GM11168 (cell line): ENCODE measurements around the gene GMDS.

ENCODE experiments used
- in situ Hi-C: fragments of 300-500 bp; cut with MboI; formaldehyde crosslinking; loops from one replicate; pipeline ENCODE4 v1.12.0; 2022; ENCODE audit warnings: low sequenced_read_pairs; ENCODE audit not compliant: unreplicated experiment

The GMDS gene

GRCh38 chr6:1598433-1598832 lies 647.0 kb downstream of the GMDS start:
- in situ Hi-C loops = loop anchor here (10.0 to 25.0 kb wide), 2 partner anchors 764 to 1036 kb away; no protein-coding TSS in a partner anchor

- in situ Hi-C loops = loop anchor here (10.0 to 25.0 kb wide), 2 partner anchors 764 to 1037 kb away; no protein-coding TSS in a partner anchor
These were observed 647.5 kb downstream of the GMDS start for GRCh38 chr6:1597924-1598323.

DNA sequence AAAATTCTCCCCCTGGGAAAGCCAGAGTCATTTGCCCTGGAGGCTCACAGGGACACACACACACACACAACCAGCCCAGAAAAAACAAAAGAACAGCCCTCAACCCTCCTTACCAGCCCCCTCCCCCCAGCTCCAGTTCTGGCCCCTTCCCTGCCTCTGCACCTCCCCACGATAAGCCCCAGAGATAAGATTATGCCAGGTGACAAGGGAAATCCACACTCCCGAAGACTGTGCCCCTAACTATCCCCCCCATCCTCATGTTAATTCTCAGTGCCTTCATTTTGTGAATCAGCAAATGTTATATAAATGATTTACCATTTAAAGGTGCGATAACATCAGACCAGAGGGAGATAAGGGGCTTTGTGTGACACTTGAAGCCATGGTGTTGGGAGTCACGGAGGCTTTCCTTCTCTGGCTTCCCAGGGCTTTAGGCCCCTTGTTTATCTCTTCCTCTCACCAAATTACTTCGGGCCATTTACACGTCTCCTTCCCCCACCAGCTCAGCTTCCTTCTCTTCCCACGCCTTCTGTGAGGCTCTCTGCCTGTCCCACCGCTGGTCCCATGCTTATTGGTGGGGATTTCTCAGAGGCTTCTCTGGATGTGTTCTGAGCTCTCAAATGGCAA lies 648.2 kb downstream of the GMDS start:
- in situ Hi-C loops = loop anchor here (10.0 to 25.0 kb wide), 2 partner anchors 765 to 1038 kb away; no protein-coding TSS in a partner anchor

DNA sequence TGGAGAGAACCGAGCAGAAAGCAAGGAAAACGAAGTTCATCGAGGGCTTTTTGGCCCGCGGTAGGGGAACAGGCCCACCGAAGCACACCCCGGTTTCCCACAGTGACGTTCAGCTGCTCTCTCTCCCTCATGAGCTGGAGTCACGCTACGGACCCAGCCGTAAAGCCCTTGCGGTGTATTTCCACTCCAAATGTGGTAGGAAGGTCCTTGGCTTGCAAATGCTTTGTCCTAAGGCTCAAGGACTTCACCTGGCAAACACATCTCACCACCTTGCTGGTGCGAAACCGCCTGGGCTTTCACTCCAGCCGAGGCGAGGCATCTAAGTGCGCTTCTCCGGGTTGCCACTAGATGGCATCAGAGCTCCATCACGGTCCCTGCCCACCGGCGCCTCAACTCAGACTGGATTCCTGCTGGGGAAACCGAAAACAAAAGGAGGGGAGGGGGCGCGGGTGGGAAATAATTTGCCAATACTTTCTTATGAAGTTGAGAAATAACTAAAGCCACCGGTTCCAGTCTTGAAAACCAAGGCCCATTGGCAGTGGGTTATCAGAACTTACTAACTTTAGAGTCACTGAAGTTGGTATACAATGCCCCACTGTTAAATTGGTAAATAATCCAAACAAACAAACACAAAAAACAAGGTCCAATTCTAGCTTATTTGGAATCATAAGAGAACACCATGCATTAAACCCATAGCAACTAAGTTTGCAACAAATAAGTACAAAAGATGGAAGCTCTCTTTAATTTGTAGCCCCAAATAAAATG lies 649.1 kb downstream of the GMDS start:
- in situ Hi-C loops = loop anchor here (10.0 to 25.0 kb wide), 2 partner anchors 766 to 1039 kb away; no protein-coding TSS in a partner anchor

DNA sequence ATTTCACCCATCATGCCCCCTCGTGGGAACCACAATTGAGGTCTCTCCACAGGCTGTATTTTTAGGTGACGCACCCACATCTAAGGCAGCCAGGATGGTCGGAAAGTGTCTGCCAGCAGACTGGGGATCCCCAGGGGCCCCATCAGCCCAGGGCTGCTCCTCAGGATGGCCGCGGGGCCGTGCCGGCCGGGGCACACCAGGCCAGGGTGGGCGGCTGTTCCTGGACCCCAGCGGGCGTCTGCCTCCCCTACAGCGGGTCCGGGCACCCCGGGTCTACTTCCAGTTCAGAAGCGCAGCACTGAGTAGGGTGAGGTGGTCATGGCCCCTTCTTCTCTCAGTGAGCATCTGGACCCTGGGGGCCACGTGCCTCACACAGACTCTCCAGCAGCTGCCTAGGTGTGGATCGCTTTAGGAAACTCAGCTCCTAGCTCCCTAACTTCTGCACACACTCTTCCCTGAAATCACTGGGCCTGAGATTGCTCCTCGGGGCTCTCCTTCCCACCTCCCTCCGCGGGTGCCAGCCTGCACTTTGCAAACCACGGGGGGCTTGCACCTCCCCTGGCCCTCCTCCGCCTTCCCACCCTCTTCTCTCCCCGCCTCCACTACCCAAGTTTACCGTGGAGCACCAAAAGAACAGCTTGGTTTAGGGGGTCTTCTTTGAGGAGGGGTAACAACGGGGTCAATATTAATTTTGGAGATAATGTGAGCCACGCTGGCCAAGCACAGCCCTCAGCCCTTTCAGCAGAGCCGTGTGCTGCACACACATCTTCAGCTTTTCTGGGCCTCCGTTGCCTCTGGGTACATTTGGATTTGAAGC lies 649.9 kb downstream of the GMDS start:
- in situ Hi-C loops = loop anchor here (10.0 to 25.0 kb wide), 2 partner anchors 767 to 1039 kb away; no protein-coding TSS in a partner anchor

GRCh38 chr6:1594445-1595200 lies 650.8 kb downstream of the GMDS start:
- in situ Hi-C loops = loop anchor here (10.0 to 25.0 kb wide), 2 partner anchors 768 to 1040 kb away; no protein-coding TSS in a partner anchor

- in situ Hi-C loops = loop anchor here (10.0 to 25.0 kb wide), 2 partner anchors 768 to 1041 kb away; no protein-coding TSS in a partner anchor
These were observed 651.5 kb downstream of the GMDS start for GRCh38 chr6:1593958-1594314.

- in situ Hi-C loops = loop anchor here (10.0 to 25.0 kb wide), 2 partner anchors 769 to 1041 kb away; no protein-coding TSS in a partner anchor
These were observed 652.0 kb downstream of the GMDS start for GRCh38 chr6:1593286-1593957.

DNA sequence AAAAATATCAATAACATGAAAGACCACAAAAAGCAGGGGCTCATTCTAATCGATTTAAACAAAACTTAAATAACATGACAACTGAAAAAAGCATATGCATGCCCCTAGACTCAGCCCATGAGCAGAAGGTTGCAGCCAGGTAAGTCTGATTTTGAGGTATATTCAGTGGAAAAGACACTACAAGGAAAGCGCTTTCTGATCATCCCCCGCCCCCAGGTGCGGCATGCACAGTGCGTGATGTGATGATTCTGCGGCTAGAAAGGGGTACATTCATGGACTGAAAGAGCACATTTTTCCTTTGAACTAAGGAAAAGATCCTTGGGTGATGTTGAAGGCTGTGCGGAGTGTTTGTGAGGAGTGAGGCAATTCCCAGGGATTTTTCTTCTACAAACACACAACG lies 652.6 kb downstream of the GMDS start:
- in situ Hi-C loops = loop anchor here (10.0 to 25.0 kb wide), 2 partner anchors 769 to 1042 kb away; no protein-coding TSS in a partner anchor

DNA sequence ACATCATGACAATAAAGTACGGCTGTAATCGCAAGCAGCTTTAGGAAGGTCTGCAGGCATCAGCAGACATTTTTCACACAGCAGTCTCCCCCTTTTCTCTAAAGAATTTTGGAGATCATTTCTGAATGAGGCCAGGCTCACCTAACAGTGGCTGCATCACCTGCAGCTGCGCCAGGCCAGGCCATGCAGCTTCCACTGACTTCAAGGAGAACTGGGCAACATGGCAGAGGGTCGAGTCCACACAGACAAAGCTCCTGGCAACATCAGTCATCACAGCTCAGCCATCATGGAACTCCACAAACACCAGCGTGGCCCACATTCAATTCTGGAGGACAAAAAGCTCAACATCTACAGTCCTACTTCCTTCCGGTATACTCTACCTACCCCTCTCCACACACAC lies 653.5 kb downstream of the GMDS start:
- in situ Hi-C loops = loop anchor here (10.0 to 25.0 kb wide), 2 partner anchors 770 to 1043 kb away; no protein-coding TSS in a partner anchor

DNA sequence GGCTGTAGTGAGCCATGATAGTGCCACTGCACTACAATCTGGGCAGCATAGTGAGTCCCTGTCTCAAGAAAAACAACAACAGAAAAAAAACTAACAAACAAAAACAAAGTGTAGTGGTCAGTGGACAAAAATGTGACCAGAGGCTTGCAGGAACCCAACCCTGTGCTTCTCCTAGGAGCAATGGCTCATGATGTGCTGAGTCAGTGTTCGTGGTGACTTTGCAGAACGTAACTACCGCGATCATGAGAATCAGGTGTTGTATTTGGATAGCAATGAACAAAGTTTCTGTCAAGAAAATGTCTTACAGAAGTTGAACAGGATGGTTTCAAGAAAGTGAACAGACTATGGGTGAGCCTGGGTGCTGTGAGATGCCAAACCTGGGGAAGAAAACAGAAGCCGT lies 654.2 kb downstream of the GMDS start:
- in situ Hi-C loops = loop anchor here (10.0 to 25.0 kb wide), 2 partner anchors 771 to 1044 kb away; no protein-coding TSS in a partner anchor

DNA sequence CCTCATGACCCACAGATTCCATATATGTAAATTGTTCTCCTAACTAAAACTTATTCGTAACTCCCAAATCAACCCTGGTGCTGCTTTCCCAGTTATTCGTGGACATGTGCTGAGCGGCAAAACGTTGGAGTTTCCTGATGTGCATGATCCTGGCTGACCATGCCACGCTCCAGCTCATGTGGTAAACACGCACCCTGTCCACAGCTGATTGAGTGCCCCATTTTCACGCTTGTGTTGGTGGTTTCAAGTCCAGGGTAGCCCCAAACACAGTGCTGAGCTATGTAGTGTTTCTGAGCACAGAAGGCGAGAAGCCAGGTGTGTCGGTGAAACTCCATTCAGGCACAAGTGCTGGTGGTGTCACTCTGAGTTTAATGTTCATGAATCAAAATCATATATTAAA lies 654.8 kb downstream of the GMDS start:
- in situ Hi-C loops = loop anchor here (10.0 to 25.0 kb wide), 2 partner anchors 772 to 1044 kb away; no protein-coding TSS in a partner anchor

DNA sequence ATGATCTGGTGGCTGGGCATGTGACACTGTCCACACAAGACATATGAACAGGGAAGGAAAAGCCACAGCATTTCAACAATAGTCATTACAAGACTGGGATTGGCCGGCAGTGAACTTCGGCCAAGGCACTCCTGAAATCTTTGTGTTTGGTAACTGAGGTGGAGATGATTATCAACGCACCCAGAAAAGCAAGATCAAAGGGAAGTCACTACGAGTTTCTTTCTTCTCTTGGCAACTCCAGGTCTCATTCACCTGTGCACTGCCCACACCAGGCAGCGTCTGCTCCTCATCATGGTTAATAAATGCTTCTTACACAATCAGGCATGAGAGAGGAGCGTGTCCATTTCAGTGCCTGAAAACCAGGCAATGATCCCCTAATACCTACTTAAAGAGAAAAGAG lies 656.2 kb downstream of the GMDS start:
- in situ Hi-C loops = loop anchor here (25.0 kb wide), 1 partner anchor 773 kb away; no protein-coding TSS in a partner anchor

DNA sequence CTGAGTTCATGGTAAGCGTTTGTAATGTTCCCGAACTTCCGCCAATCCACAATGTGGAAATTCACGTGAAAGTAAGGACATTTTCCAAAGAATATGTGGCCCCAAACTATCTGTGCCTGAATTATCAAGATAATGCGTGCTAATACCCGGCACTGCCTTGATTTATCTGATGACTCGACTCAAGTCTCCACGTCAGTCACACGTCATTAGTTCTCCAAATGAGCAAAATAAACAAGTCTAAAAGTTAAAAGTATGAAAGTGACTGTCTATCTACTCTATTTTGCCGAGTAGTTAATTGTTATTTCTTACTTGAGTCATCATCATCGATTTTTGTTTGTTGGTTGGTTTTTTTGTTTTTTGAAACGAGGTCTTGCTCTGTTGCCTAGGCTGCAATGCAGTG lies 657.4 kb downstream of the GMDS start:
- in situ Hi-C loops = loop anchor here (25.0 kb wide), 1 partner anchor 774 kb away; no protein-coding TSS in a partner anchor

DNA sequence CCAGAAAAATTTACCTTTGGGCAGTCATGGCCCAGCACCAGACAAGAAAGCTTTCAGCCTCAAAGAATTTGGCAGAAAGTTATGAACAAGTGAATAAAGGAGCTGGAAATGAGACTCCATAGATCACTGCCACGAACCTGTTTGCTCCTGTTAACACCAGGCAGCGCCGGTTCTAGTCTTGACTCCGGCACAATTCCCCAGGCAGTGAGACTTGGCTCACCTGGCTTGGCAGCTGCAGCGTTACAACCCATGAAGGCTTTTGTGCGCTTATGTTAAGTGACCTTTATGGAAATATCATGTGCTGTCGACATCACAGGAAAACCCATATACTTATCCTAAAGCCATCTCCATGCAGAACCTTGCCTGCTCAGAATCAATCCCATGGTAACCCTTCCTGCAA lies 657.9 kb downstream of the GMDS start:
- in situ Hi-C loops = loop anchor here (25.0 kb wide), 1 partner anchor 775 kb away; no protein-coding TSS in a partner anchor

GRCh38 chr6:1586861-1587450 lies 658.4 kb downstream of the GMDS start:
- in situ Hi-C loops = loop anchor here (25.0 kb wide), 1 partner anchor 775 kb away; no protein-coding TSS in a partner anchor

- in situ Hi-C loops = loop anchor here (25.0 kb wide), 1 partner anchor 776 kb away; no protein-coding TSS in a partner anchor
These were observed 659.1 kb downstream of the GMDS start for GRCh38 chr6:1586256-1586655.

DNA sequence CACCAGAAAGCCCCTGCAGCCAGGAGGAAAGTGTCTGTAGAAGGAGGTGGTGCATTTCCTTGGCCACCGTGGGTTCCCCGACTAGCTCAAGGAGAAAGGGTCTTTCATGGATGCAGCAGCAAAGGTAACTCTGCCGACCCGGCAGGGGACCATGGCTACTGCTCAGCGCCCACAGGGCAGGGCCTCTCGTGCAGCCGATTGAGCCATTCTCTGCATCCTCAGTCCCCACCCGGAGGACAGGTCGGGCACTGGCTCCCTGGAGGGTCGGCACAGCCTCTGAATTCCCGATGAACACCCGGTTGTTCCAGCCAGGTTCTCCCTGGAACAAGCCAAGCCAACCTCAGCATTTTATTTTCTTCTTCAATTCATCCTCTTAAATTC lies 659.7 kb downstream of the GMDS start:
- in situ Hi-C loops = loop anchor here (25.0 kb wide), 1 partner anchor 777 kb away; no protein-coding TSS in a partner anchor
